GM12892 (cell line): ENCODE results near the gene FSHB.

Experiments used
- POLR2A ChIP-seq: IDR thresholded peaks from 2 replicates; pipeline ENCODE4 v1.6.1; 2011; ENCODE audit warnings: low read depth, low read length, control low read depth
- POLR2AphosphoS5 ChIP-seq: IDR thresholded peaks from 2 replicates; pipeline ENCODE4 v1.6.1; 2011; ENCODE audit warnings: low read depth, low read length, control low read depth

- TF ChIP-seq POLR2A: no peak
- no peak for TF ChIP-seq POLR2AphosphoS5
Measured at GRCh38 chr11:30197869-30198268, 32.9 kb upstream of the FSHB start.
